ACC112 (cell line): ENCODE data around the gene RPL37A.

ENCODE experiments used
- H2AFZ ChIP-seq: fragments of 200-600 bp; sonication (generic); one replicate; pipeline ENCODE4 v1.6.0; 2017; ENCODE audit warnings: antibody characterized with exemption, low read length; ENCODE audit not compliant: unreplicated experiment
- H3K27ac ChIP-seq: fragments of 200-600 bp; sonication (generic); 2 replicates; pipeline ENCODE4 v1.5.1; 2014; ENCODE audit warnings: low read depth, mild to moderate bottlenecking, antibody characterized with exemption, low read length, moderate library complexity
- H3K27me3 ChIP-seq: fragments of 200-600 bp; sonication (generic); 2 replicates; pipeline ENCODE4 v1.6.1; 2014; ENCODE audit warnings: mild to moderate bottlenecking, antibody characterized with exemption, low read length, moderate library complexity, mixed read lengths; ENCODE audit not compliant: insufficient read depth
- H3K36me3 ChIP-seq: fragments of 200-600 bp; sonication (generic); 2 replicates; pipeline ENCODE4 v1.6.1; 2016; ENCODE audit warnings: mild to moderate bottlenecking, antibody characterized with exemption, low read length, moderate library complexity, mixed read lengths; ENCODE audit not compliant: insufficient read depth
- H3K4me1 ChIP-seq: fragments of 200-600 bp; sonication (generic); one replicate; pipeline ENCODE4 v1.6.1; 2016; ENCODE audit warnings: low read length, mixed read lengths; ENCODE audit not compliant: insufficient read depth, unreplicated experiment, control insufficient read depth
- H3K4me3 ChIP-seq: fragments of 200-600 bp; sonication (generic); 2 replicates; pipeline ENCODE4 v1.5.1; 2014; ENCODE audit warnings: mild to moderate bottlenecking, low read depth, low read length
- H3K79me2 ChIP-seq: fragments of 200-600 bp; sonication (generic); one replicate; pipeline ENCODE4 v1.6.0; 2016; ENCODE audit warnings: low read length; ENCODE audit not compliant: control insufficient read depth, unreplicated experiment, insufficient read depth

The RPL37A gene

GRCh38 chr2:216501854-216502253 lies 3.2 kb downstream of the RPL37A start:
- Histone ChIP-seq H3K27ac (no peak overlapping the region), H3K4me1 (peaks cover 41% of the 10 kb centered on the region), H3K79me2 (peaks cover 51% of the 10 kb centered on the region), H3K4me3 (no peak overlapping the region; the same call in 1 of the 2 replicates), H2AFZ (no peak overlapping the region), H3K36me3 (peaks cover 57% of the 10 kb centered on the region), H3K27me3 (no peaks in the 10 kb centered on the region)

GRCh38 chr2:216502381-216503158 lies 3.9 kb downstream of the RPL37A start:
- Histone ChIP-seq H2AFZ (no peak overlapping the region), H3K36me3 (peaks cover 57% of the 10 kb centered on the region), H3K4me3 (no peak overlapping the region), H3K79me2 (peaks cover 48% of the 10 kb centered on the region), H3K27ac (no peak overlapping the region), H3K4me1 (peaks cover 41% of the 10 kb centered on the region), H3K27me3 (no peaks in the 10 kb centered on the region)

- peaks cover 35% of the 10 kb centered on the region for H3K4me1 ChIP-seq
- no peak overlapping the region for H3K27ac ChIP-seq
- no peaks in the 10 kb centered on the region for H3K27me3 ChIP-seq
- no peak overlapping the region for H3K4me3 ChIP-seq
- no peak overlapping the region for H2AFZ ChIP-seq
- H3K79me2 ChIP-seq, result peaks cover 42% of the 10 kb centered on the region
- H3K36me3 ChIP-seq, result peaks cover 57% of the 10 kb centered on the region
Observed at GRCh38 chr2:216503159-216503629, 4.5 kb downstream of the RPL37A start.

- Histone ChIP-seq H3K79me2 (peaks cover 36% of the 10 kb centered on the region), H3K27me3 (no peaks in the 10 kb centered on the region), H3K36me3 (peaks cover 57% of the 10 kb centered on the region), H3K4me3 (no peak overlapping the region), H3K4me1 (peaks cover 35% of the 10 kb centered on the region), H3K27ac (peak overlapping the region; percentile 24; the same call in 1 of the 2 replicates), H2AFZ (no peak overlapping the region)
Observed at GRCh38 chr2:216503697-216504375, 5.2 kb downstream of the RPL37A start.

GRCh38 chr2:216504376-216504762 lies 5.7 kb downstream of the RPL37A start:
- H2AFZ ChIP-seq, result no peak overlapping the region
- H3K4me3 ChIP-seq, result no peak overlapping the region
- H3K27ac ChIP-seq, result peak overlapping the region; percentile 24; the same call in 1 of the 2 replicates
- peaks cover 52% of the 10 kb centered on the region for H3K36me3 ChIP-seq
- peaks cover 31% of the 10 kb centered on the region for H3K79me2 ChIP-seq
- peaks cover 35% of the 10 kb centered on the region for H3K4me1 ChIP-seq
- H3K27me3 ChIP-seq, result no peaks in the 10 kb centered on the region

- no peaks in the 10 kb centered on the region for H3K27me3 ChIP-seq
- H3K27ac ChIP-seq, result no peak overlapping the region
- H3K79me2 ChIP-seq, result peaks cover 20% of the 10 kb centered on the region
- no peak overlapping the region for H3K4me3 ChIP-seq
- peaks cover 35% of the 10 kb centered on the region for H3K4me1 ChIP-seq
- H3K36me3 ChIP-seq, result peaks cover 42% of the 10 kb centered on the region
- no peak overlapping the region for H2AFZ ChIP-seq
Observed at GRCh38 chr2:216505133-216506106, 6.8 kb downstream of the RPL37A start.

- no peaks in the 10 kb centered on the region for H3K27me3 ChIP-seq
- no peak overlapping the region for H2AFZ ChIP-seq
- H3K27ac ChIP-seq, result peak overlapping the region; percentile 41
- peaks cover 5% of the 10 kb centered on the region for H3K79me2 ChIP-seq
- H3K4me3 ChIP-seq, result no peak overlapping the region
- peaks cover 21% of the 10 kb centered on the region for H3K36me3 ChIP-seq
- H3K4me1 ChIP-seq, result peaks cover 26% of the 10 kb centered on the region
Observed at GRCh38 chr2:216507220-216508160, 8.8 kb downstream of the RPL37A start.

GRCh38 chr2:216508229-216508628 lies 9.6 kb downstream of the RPL37A start:
- H3K4me3 ChIP-seq, result no peak overlapping the region
- H3K36me3 ChIP-seq, result peaks cover 14% of the 10 kb centered on the region
- no peaks in the 10 kb centered on the region for H3K27me3 ChIP-seq
- H3K27ac ChIP-seq, result no peak overlapping the region
- peaks cover 21% of the 10 kb centered on the region for H3K4me1 ChIP-seq
- no peaks in the 10 kb centered on the region for H3K79me2 ChIP-seq
- H2AFZ ChIP-seq, result no peak overlapping the region

GRCh38 chr2:216516730-216517350 lies 18.2 kb downstream of the RPL37A start:
- Histone ChIP-seq H3K4me1 (peaks cover 18% of the 10 kb centered on the region), H3K36me3 (no peaks in the 10 kb centered on the region; the same call in 1 of the 2 replicates), H2AFZ (no peak overlapping the region), H3K4me3 (no peak overlapping the region), H3K27me3 (no peaks in the 10 kb centered on the region), H3K27ac (no peak overlapping the region), H3K79me2 (no peaks in the 10 kb centered on the region)
